GM18907 (cell line): Measurements from ENCODE around the gene P2RY1.
A peak's percentile ranks its signal among the peaks of the same experiment; 100 is the strongest.
"Not testable (repeated sequence)": the region's sequence is repeated elsewhere in the genome, so short reads cannot be mapped to it uniquely, and the experiment has no call there.

Source experiments
- ATAC-seq: cut with Tn5 transposase; IDR thresholded peaks from one replicate; pipeline ENCODE4 v1.9.1; 2021; ENCODE audit warnings: mild to moderate bottlenecking, moderate library complexity; ENCODE audit not compliant: unreplicated experiment

Gene P2RY1

GRCh38 chr3:152835601-152836102, 721 bp downstream of the P2RY1 start:
- peak; percentile 24 for ATAC-seq

GRCh38 chr3:152836269-152836668, 1.3 kb downstream of the P2RY1 start:
- ATAC-seq = no peak

GRCh38 chr3:152839511-152839910, 4.6 kb downstream of the P2RY1 start:
- ATAC-seq = no peak

GRCh38 chr3:152841131-152841530, 6.2 kb downstream of the P2RY1 start:
- ATAC-seq = no peak

GRCh38 chr3:152842413-152842812, 7.5 kb downstream of the P2RY1 start:
- no peak for ATAC-seq

GRCh38 chr3:152843955-152844354, 9.0 kb downstream of the P2RY1 start:
- ATAC-seq = peak; percentile 98

GRCh38 chr3:152846572-152847202, 11.8 kb downstream of the P2RY1 start:
- ATAC-seq = not testable (repeated sequence)

GRCh38 chr3:152847599-152847998, 12.7 kb downstream of the P2RY1 start:
- not testable (repeated sequence) for ATAC-seq

- no peak for ATAC-seq
Observed at GRCh38 chr3:152849996-152850578, 15.2 kb downstream of the P2RY1 start.

- no peak for ATAC-seq
Observed at GRCh38 chr3:152853196-152853595, 18.3 kb downstream of the P2RY1 start.

- ATAC-seq = no peak
Observed at GRCh38 chr3:152857082-152857481, 22.2 kb downstream of the P2RY1 start.

- ATAC-seq = no peak
Observed at GRCh38 chr3:152858170-152858800, 23.4 kb downstream of the P2RY1 start.

- ATAC-seq = no peak
Observed at GRCh38 chr3:152860736-152861135, 25.8 kb downstream of the P2RY1 start.

GRCh38 chr3:152865668-152866245, 30.8 kb downstream of the P2RY1 start:
- ATAC-seq = no peak

GRCh38 chr3:152870027-152870426, 35.1 kb downstream of the P2RY1 start:
- ATAC-seq = no peak

GRCh38 chr3:152873314-152873713, 38.4 kb downstream of the P2RY1 start:
- ATAC-seq = not testable (repeated sequence)

- no peak for ATAC-seq
Observed at GRCh38 chr3:152874896-152875749, 40.2 kb downstream of the P2RY1 start.

GRCh38 chr3:152879130-152879789, 44.3 kb downstream of the P2RY1 start:
- ATAC-seq = no peak

GRCh38 chr3:152879790-152880174, 44.9 kb downstream of the P2RY1 start:
- no peak for ATAC-seq

- no peak for ATAC-seq
Observed at GRCh38 chr3:152885076-152885475, 50.1 kb downstream of the P2RY1 start.
